GM19328 (cell line): Measurements from ENCODE around the gene CREB3L2.
"Not testable (repeated sequence)": the region's sequence is repeated elsewhere in the genome, so short reads cannot be mapped to it uniquely, and the experiment has no call there.

Source experiments
- ATAC-seq: cut with Tn5 transposase; IDR thresholded peaks from one replicate; pipeline ENCODE4 v1.9.1; 2021; ENCODE audit warnings: mild to moderate bottlenecking, moderate library complexity; ENCODE audit not compliant: unreplicated experiment

CREB3L2 gene

GRCh38 chr7:138014686-138015085 is 12.8 kb upstream of the CREB3L2 start:
- no peak for ATAC-seq

GRCh38 chr7:138014201-138014600 is 12.3 kb upstream of the CREB3L2 start:
- ATAC-seq: not testable (repeated sequence)

DNA sequence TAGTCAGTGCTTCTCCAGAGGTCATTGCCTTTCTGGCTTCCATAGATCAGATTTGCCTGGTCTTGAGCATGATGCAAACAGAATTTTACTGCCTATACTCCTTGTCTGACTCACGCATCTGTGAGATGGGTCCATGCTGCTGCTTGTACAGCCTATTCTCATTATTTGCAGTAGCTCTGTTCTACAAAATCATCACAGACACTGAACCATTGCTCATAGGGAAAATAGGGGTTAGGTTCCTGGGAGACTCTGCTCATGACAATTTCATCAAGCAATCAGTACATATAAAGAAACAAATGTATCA is 7.4 kb upstream of the CREB3L2 start:
- ATAC-seq: no peak

- no peak for ATAC-seq
These were observed 6.9 kb upstream of the CREB3L2 start for GRCh38 chr7:138008588-138009349.

DNA sequence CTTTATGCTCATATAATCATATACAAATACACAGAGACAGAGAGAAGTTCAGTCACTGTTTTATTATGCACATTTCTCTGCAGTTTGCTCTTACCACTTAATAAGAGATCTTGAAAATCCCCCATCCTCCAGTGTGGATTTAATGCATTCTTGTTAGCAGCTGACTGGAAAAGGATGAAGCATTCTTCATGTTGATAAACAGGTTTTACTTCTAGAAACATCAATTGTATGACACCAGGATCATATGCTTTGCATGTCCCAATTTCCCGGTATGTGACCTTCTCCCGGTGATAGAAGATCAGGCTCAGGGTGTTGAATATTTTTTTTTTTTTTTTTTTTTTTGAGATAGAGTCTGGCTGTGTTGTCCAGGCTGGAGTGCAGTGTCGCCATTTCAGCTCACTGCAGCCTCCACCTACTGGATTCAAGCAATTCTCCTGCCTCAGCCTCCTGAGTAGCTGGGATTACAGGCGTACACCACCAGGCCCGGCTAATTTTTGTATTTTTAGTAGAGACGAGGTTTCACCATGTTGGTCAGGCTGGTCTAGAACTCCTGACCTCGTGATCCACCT is 6.2 kb upstream of the CREB3L2 start:
- ATAC-seq: no peak

DNA sequence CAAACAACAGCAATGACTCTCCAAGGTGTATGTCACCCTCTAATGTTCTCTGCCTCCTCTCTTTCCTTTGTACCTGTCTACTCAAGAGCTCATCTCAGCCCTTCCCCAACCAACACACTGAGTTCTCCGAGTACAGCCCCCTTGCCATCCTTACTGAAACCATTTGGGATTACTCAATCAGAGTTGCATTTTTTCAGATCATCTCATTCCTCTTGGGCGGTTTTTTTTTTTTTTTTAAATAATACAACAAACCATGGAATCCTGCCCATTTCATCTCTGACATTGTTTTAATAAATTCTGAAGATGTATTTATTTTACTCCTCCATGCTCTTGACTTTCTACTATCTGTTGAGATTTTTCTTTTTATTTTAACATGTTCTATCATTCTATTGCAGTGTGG is 4.2 kb upstream of the CREB3L2 start:
- no peak for ATAC-seq

DNA sequence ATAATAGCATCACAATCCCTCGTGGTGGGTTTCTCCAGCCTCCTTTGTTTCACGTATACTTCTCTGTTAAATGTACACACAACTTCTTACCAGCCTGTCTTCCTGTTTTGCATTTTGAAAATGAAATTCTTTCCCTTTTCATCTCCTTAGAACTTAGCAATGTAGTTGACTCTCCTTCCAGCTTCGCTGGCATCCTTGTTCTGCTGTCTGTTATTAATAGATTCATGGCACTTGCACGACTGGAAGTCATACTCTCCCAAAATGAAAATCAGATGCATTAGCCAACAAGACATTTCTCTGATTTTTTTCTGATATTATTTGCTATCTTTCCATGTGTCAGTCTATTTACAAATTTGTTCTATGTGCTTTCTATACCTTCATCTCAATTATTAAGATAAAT is 3.0 kb upstream of the CREB3L2 start:
- no peak for ATAC-seq

DNA sequence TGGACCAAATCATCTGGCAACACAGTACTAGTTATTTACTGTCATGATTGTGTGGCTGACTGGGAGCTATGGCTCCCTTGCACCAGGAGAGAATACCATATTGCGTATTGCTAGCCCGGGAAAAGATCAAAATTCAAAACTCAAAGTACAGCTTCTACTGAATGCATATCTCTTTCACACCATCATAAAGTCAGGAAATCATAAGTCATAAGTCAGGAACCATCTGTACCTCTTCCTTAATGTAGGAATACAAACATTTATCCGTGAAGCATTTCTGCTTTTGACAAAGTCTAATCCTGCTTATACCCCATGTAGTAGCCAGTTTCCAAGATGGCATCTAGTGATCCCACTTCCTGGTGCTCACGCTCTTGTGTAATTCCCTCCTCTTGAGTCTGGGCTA is 2.2 kb upstream of the CREB3L2 start:
- ATAC-seq: no peak

DNA sequence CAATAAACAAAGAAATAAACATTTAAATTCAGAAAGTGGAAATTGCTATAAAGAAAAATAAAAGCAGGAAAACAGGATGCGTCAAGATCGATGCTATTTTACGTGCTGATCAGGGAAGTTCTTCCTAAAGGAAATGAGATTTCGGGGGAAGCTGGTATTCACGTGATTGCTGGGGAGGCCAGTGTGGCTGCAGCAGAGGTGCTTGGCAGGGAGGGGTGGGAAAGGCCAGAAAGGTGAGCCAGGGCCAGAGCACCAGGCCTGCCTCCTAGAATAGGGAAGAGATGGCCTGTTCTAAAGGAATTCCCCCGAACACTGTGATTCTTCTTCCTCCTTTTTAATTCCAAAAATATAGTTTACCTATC is 923 bp upstream of the CREB3L2 start:
- no peak for ATAC-seq

DNA sequence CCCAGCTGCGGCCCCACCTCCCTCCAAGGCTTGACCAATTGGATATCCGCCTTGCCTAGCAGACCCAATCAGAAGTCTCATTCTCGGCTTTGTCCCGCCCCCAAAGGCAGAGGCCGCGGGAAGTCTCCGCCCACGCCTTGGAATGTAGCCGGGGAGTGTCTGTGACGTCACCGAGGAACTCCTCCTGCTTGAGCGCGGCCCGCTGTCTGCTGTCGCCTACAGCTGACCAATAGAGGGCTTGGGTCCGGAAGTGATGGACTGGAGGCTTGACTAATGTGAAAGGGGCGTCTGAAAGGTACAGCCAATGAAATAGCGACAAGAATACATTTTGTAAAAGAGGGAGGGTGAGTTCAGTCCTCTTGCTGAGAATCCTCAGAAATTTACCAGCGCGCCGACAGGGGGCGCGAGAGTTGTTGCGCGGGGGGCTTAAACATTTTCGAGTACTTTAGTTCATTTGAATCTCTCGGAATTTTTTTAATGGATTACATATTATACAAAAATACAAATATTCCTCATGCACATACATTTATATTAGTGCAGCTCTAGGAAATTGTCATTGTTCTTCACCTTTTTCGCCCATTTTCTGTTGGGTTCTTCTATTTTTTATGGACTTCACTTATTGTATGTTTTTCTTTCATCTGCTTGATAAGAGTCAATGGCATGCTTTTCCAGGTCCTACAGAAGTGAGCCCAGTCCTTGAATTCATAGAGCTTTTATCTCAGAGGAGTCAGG is 376 bp upstream of the CREB3L2 start:
- ATAC-seq: peak; percentile 97

GRCh38 chr7:138000081-138000701 is 1.7 kb downstream of the CREB3L2 start:
- no peak for ATAC-seq

GRCh38 chr7:137999496-138000080 is 2.3 kb downstream of the CREB3L2 start:
- ATAC-seq: no peak

GRCh38 chr7:137998250-137998649 is 3.6 kb downstream of the CREB3L2 start:
- ATAC-seq: no peak

- no peak for ATAC-seq
These were observed 5.0 kb downstream of the CREB3L2 start for GRCh38 chr7:137996871-137997270.

GRCh38 chr7:137996386-137996851 is 5.5 kb downstream of the CREB3L2 start:
- no peak for ATAC-seq

GRCh38 chr7:137994216-137994615 is 7.7 kb downstream of the CREB3L2 start:
- no peak for ATAC-seq

DNA sequence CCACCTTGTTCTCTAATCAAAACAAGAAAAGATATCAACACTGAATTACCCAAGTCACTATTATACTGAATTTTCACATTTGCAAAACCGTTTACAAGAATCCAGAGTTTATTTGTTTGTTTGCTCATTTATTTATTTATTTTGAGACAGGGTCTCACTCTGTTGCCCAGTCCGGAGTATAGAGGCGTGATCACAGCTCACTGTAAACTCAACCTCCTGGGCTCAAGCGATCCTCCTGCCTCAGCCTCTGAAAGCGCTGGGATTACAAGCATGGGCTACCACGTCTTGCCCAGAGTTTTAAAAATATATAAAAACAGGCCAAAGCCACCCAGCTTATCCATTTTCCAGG is 8.5 kb downstream of the CREB3L2 start:
- no peak for ATAC-seq

GRCh38 chr7:137992550-137993394 is 9.1 kb downstream of the CREB3L2 start:
- ATAC-seq: no peak

- no peak for ATAC-seq
These were observed 9.8 kb downstream of the CREB3L2 start for GRCh38 chr7:137992104-137992549.

DNA sequence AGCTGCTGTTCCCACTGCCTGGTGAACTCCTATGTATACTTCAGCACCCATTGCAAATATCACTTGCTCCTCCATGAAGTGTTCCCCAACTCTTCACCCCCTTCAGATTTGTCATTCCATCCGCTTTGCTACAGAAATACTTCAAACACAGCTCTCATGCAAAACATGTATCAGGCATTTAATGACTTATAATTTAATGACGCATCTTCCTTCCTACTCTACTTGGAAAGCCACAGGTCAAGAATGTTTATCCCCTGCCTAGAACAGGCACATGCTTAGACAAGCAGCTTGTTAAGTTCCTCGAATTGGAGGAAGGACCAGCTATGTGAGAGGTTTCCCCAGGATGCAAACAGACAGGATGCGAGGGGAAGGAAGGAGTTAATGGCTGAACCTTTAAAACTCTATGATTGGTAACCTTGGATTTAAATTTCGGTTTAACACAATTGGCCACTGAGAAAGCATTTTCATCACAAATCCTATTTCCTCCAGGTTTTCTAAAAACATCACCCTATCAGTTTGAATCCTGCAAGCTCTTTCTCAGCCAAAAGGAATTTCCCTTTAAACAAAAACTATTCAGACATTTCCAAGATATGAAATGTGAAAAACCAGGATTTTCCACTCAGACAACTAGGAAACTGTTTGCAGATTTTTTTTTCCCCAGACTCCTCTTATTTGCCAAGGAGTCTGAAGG is 11.5 kb downstream of the CREB3L2 start:
- ATAC-seq: no peak
